HG03521 (cell line): ENCODE measurements around the gene PGS1.

ENCODE experiments used
- ATAC-seq: cut with Tn5 transposase; IDR thresholded peaks from one replicate; pipeline ENCODE4 v1.9.1; 2021; ENCODE audit warnings: mild to moderate bottlenecking, moderate library complexity; ENCODE audit not compliant: unreplicated experiment

Gene PGS1

GRCh38 chr17:78406920-78407319 is 28.5 kb downstream of the PGS1 start:
- no peak for ATAC-seq

- no peak for ATAC-seq
Observed at GRCh38 chr17:78407387-78408000, 29.0 kb downstream of the PGS1 start.

- ATAC-seq: no peak
Observed at GRCh38 chr17:78408476-78409050, 30.1 kb downstream of the PGS1 start.

GRCh38 chr17:78409191-78409928 is 30.9 kb downstream of the PGS1 start:
- ATAC-seq: no peak

- no peak for ATAC-seq
Observed at GRCh38 chr17:78411241-78411857, 32.9 kb downstream of the PGS1 start.

GRCh38 chr17:78412403-78412802 is 34.0 kb downstream of the PGS1 start:
- ATAC-seq: no peak

GRCh38 chr17:78414178-78415162 is 36.0 kb downstream of the PGS1 start:
- no peak for ATAC-seq

- ATAC-seq: no peak
Observed at GRCh38 chr17:78415821-78416711, 37.6 kb downstream of the PGS1 start.

- no peak for ATAC-seq
Observed at GRCh38 chr17:78416791-78417530, 38.5 kb downstream of the PGS1 start.

GRCh38 chr17:78417531-78417909 is 39.1 kb downstream of the PGS1 start:
- no peak for ATAC-seq

GRCh38 chr17:78418326-78419026 is 40.0 kb downstream of the PGS1 start:
- ATAC-seq: no peak

GRCh38 chr17:78419970-78420815 is 41.7 kb downstream of the PGS1 start:
- ATAC-seq: no peak

GRCh38 chr17:78421084-78421533 is 42.7 kb downstream of the PGS1 start:
- no peak for ATAC-seq

GRCh38 chr17:78421534-78422266 is 43.3 kb downstream of the PGS1 start:
- ATAC-seq: no peak

GRCh38 chr17:78422267-78422605 is 43.8 kb downstream of the PGS1 start:
- no peak for ATAC-seq

- no peak for ATAC-seq
Observed at GRCh38 chr17:78422872-78423588, 44.6 kb downstream of the PGS1 start.
